Subcutaneous abdominal adipose tissue (tissue), 5 donors: ENCODE results near the gene TGIF2.
A peak's percentile ranks its signal among the peaks of the same experiment; 100 is the strongest.

Experiments
- H3K27ac ChIP-seq: one replicate; pipeline ENCODE4 v1.7.0; 2013; ENCODE audit warnings: low read depth, mild to moderate bottlenecking, inconsistent platforms, low read length, moderate library complexity
- H3K27me3 ChIP-seq, 5 donors: one replicate each; pipeline ENCODE4 v1.7.0; 2013; ENCODE audit warnings: low read length in 5 of 5, inconsistent platforms in 1 of 5; ENCODE audit not compliant: control insufficient read depth in 5 of 5, insufficient read depth in 4 of 5
- H3K36me3 ChIP-seq, 5 donors: one replicate each; pipeline ENCODE4 v1.7.0; 2013; ENCODE audit warnings: low read length in 5 of 5; ENCODE audit not compliant: control insufficient read depth in 5 of 5, insufficient read depth in 5 of 5
- H3K4me1 ChIP-seq, 5 donors: one replicate each; pipeline ENCODE4 v1.7.0; 2013; ENCODE audit warnings: low read length in 5 of 5, mild to moderate bottlenecking in 3 of 5, moderate library complexity in 1 of 5; ENCODE audit not compliant: control insufficient read depth in 5 of 5, insufficient read depth in 5 of 5
- H3K4me3 ChIP-seq, 5 donors: one replicate each; pipeline ENCODE4 v1.7.0; 2013; ENCODE audit warnings: low read length in 5 of 5, low read depth in 1 of 5
- H3K9ac ChIP-seq, 5 donors: one replicate each; pipeline ENCODE4 v1.7.0; 2013; ENCODE audit warnings: low read length in 5 of 5, mild to moderate bottlenecking in 4 of 5, moderate library complexity in 3 of 5
- H3K9me3 ChIP-seq, 5 donors: one replicate each; pipeline ENCODE4 v1.7.0; 2013; ENCODE audit warnings: low read length in 5 of 5; ENCODE audit not compliant: control insufficient read depth in 5 of 5
- donor health status: healthy.
- donor health status: healthy.
- donor health status: healthy.
- donor health status: healthy.
- donor health status: healthy.

TGIF2 gene

GRCh38 chr20:36540551-36541211 lies 32.7 kb upstream of the TGIF2 start:
- Histone ChIP-seq H3K36me3 (peaks cover 0 to 8% (median 4%) of the 10 kb centered on the region in 5 donors), H3K27me3 (no peaks in the 10 kb centered on the region), H3K9ac (peak overlapping the region in 4 of 5 donors; percentile 53 to 84 (median 66)), H3K9me3 (no peaks in the 10 kb centered on the region), H3K27ac (peak overlapping the region; percentile 99), H3K4me3 (peak overlapping the region; percentile 15 to 90 (median 53)), H3K4me1 (peaks cover 19 to 52% (median 47%) of the 10 kb centered on the region in 5 donors)

- H3K4me1 ChIP-seq, result peaks cover 19 to 58% (median 49%) of the 10 kb centered on the region in 5 donors
- peaks cover 0 to 15% (median 10%) of the 10 kb centered on the region in 5 donors for H3K36me3 ChIP-seq
- H3K9ac ChIP-seq, result peak within 1 kb of the TSS; percentile 84 to 97 (median 90)
- no peaks in the 10 kb centered on the region for H3K9me3 ChIP-seq
- H3K27me3 ChIP-seq, result no peaks in the 10 kb centered on the region
- H3K4me3 ChIP-seq, result peak within 1 kb of the TSS; percentile 70 to 98 (median 78)
- H3K27ac ChIP-seq, result peak within 1 kb of the TSS; percentile 99
These were observed 32.1 kb upstream of the TGIF2 start, which contains the start of gene MYL9 for GRCh38 chr20:36541227-36541767. MYL9 (plus strand) TSS chr20:36541519; CDS start chr20:36544885, 3,366 bp downstream.

DNA sequence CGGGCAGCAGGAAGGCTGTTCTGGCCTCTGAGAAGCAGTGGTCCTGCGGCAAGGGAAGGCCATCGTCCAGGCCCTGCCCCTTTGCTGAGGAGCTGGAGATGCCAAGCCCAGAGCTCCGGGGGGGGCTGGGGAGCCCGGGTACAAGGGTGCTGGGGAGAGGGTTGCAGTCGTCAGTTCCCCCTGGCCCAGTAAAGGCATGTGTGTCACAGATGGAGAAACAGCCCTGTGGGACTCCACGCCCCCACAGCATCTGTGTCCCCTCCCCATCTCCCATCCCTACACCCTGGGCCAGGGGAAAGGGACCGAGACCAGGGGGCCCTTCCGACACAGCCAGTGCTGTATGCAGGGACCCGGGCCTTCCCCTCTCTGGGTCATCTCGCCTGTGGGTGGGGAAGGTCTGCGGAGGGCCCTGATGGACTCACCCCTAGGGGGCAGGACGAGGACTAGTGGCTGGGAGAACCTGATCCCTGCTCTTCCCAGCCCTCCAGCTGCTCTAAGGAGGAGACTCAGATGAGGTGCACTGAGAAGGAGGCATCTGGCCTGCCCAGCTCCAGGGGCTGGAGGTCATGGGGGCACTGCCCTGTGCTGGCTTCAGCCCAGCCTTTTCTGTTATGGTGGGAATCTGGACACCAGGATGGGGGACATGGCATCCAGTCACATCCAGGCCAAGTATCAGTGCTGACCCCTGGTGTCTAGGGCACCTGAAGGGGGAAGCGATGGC lies 31.5 kb upstream of the TGIF2 start:
- peak overlapping the region; percentile 70 to 98 (median 78) for H3K4me3 ChIP-seq
- H3K36me3 ChIP-seq, result peaks cover 0 to 18% (median 14%) of the 10 kb centered on the region in 5 donors
- H3K27ac ChIP-seq, result peak overlapping the region; percentile 99
- peak overlapping the region; percentile 84 to 97 (median 90) for H3K9ac ChIP-seq
- H3K9me3 ChIP-seq, result no peaks in the 10 kb centered on the region
- H3K4me1 ChIP-seq, result peaks cover 19 to 59% (median 50%) of the 10 kb centered on the region in 5 donors
- H3K27me3 ChIP-seq, result no peaks in the 10 kb centered on the region

DNA sequence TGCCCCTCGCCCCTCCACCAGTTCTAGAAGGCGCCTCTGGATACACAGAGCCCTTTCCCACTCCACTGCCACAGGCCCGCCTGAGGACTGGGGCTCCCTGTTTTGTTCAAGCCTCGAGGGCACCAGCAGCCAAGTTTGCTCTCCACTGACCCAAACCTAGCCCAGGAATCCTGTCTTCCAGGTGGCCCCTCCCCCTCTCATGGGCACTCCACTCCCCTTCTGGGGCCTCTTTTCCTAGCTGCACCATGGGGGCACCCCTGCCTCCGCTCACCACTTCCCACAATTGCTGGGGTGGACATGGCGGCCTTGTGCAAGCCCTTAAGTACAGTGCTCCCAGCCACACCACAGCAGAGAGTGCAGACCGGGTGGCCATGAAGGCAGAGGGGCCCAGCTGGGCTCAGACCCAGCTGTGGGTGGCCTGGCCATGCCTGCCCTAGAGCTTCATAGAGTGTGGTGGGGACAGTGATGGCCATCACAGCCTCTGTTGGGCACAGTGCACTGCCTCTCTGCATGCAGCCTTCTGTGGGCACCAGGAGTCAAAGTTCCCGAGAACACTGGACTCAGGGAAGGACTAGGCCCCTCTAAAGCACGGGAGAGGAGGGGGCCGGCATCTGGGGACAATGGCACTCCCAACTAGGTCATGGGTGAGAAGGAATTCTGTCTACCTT lies 30.7 kb upstream of the TGIF2 start:
- peak overlapping the region; percentile 84 to 97 (median 90) for H3K9ac ChIP-seq
- H3K27me3 ChIP-seq, result no peaks in the 10 kb centered on the region
- H3K4me3 ChIP-seq, result peak overlapping the region; percentile 70 to 98 (median 78)
- H3K27ac ChIP-seq, result peak overlapping the region; percentile 99
- H3K4me1 ChIP-seq, result peaks cover 17 to 61% (median 50%) of the 10 kb centered on the region in 5 donors
- peaks cover 0 to 25% (median 21%) of the 10 kb centered on the region in 5 donors for H3K36me3 ChIP-seq
- no peaks in the 10 kb centered on the region for H3K9me3 ChIP-seq

DNA sequence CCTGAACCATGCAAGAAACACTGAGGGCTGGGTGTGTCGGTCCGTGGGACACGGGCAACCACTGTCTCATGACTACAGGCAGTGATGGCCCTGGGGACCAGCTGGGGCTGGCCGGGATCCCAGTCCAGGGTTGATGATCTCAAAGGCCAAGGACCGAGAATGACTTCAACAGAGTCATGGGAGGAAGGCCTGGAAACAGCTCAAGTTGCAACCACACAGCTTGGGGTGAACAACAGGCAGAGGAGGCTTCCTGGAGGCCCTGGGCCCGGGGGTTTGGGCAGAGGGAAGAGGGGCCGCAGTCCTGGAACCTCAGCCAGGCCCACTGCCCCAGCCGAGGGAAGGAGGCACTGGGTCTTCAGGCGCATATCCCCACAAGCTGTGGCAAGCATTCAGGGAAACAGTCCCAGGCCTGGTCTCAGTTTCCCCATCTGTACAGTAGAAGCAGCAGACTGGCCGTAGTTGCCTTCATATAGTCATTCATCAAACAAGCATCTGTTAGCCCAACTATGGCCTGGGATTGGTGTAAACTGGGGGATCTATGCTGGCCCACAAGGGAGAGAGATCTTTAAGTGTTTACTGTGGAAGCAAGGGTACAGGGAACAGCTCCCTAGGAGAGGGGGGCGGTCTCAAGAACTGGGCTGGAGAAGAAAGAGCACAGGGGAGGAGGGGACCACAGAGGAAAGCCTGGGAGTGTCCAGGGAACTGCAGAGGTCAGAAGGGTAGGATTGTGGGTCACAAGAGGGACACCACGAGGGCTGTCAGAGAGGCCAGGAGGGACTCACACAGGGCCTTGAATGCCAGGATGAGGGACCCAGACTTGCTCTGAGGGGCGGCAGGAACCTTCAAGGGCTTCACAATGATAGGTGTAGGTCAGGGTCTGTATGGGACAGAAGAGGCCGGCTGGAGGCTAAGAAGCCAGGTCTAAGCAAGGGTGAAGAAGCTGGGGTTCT lies 29.9 kb upstream of the TGIF2 start:
- H3K9me3 ChIP-seq, result no peaks in the 10 kb centered on the region
- peak overlapping the region; percentile 70 to 98 (median 78) for H3K4me3 ChIP-seq
- peak overlapping the region; percentile 99 for H3K27ac ChIP-seq
- H3K36me3 ChIP-seq, result peaks cover 0 to 33% (median 29%) of the 10 kb centered on the region in 5 donors
- peak overlapping the region; percentile 40 to 97 (median 90) for H3K9ac ChIP-seq
- H3K27me3 ChIP-seq, result no peaks in the 10 kb centered on the region
- H3K4me1 ChIP-seq, result peaks cover 17 to 56% (median 47%) of the 10 kb centered on the region in 5 donors

- peak overlapping the region; percentile 99 for H3K27ac ChIP-seq
- peak overlapping the region; percentile 40 to 93 (median 86) for H3K9ac ChIP-seq
- H3K4me1 ChIP-seq, result peaks cover 17 to 57% (median 47%) of the 10 kb centered on the region in 5 donors
These were observed 29.0 kb upstream of the TGIF2 start for GRCh38 chr20:36544134-36545018.

GRCh38 chr20:36546111-36546736 lies 27.2 kb upstream of the TGIF2 start:
- peak overlapping the region; percentile 1 for H3K27ac ChIP-seq
- H3K9me3 ChIP-seq, result no peaks in the 10 kb centered on the region
- no peaks in the 10 kb centered on the region for H3K27me3 ChIP-seq
- no peak overlapping the region for H3K4me3 ChIP-seq
- H3K36me3 ChIP-seq, result peaks cover 0 to 45% (median 38%) of the 10 kb centered on the region in 5 donors
- peaks cover 17 to 65% (median 55%) of the 10 kb centered on the region in 5 donors for H3K4me1 ChIP-seq
- H3K9ac ChIP-seq, result no peak overlapping the region

More at GRCh38 chr20:36544134-36545018, 29.0 kb upstream of the TGIF2 start:
- no peaks in the 10 kb centered on the region for H3K9me3 ChIP-seq
- peak overlapping the region in 3 of 5 donors; percentile 18 to 78 (median 42) for H3K4me3 ChIP-seq
- H3K27me3 ChIP-seq, result no peaks in the 10 kb centered on the region
- peaks cover 0 to 42% (median 37%) of the 10 kb centered on the region in 5 donors for H3K36me3 ChIP-seq
